ENCODE data around the gene JADE1. TPM values are rescaled to one million over a fixed set of nuclear protein-coding genes. Genes with fewer than 3 reads are reported as not detected.

The JADE1 gene
- total and polyA plus RNA-seq, 9 of the 15 experiments (the other 6 are each of a cell fraction or from before 2014, with no cell fraction given) = 8.3 to 37.9 (median 24.4) TPM

DNA sequence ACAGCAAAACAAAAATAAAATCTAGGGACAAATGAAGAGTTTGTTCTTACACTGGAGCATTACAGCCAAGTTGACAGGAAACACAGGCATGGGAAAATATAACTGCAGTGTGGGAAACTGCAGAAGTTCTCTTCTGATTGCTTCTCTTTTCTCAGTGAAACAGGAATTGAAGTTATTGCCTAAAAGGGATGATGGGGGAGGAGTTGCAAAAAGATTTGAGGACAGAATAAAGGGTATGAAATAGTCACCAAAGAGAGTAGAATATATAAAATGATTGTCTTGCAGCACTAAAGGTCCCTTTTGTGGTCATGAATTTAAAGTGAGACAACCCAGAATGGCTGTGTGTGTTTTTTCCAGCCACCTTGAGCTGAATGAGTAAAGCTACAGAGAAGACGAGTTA, 103.7 kb downstream of the JADE1 start:
- FAIRE-seq = no peak
- no peaks in the 10 kb centered on the region for H3K9me3 ChIP-seq (replicated peaks; ENCODE audit: control insufficient read depth, insufficient read depth, low read depth, low read length)
- no peaks in the 10 kb centered on the region for H3K9me1 ChIP-seq (ENCODE audit: control insufficient read depth, insufficient read depth, low read length)
- ATAC-seq = no peak
- no peak for DNase-seq (ENCODE audit: extremely low read depth in 1 of 4, low spot score in 3 of 4)
- in situ Hi-C loops (cut with MboI) (no loop called here), intact Hi-C loops (cut with micrococcal nuclease) (no loop called here)
- H3K27ac ChIP-seq (ENCODE audit: extremely low read depth, low read depth, low read length) = no peak overlapping the region
- no TSS peak for BruUV-seq (replicated peaks)
- TF ChIP-seq FOXJ3 (CRISPR knock-in tag; IDR thresholded peaks at IDR 0.05) = no peak
- no peak for TF ChIP-seq RB1 (IDR thresholded peaks at IDR 0.05; ENCODE audit: low read depth)
- TF ChIP-seq CBX3 (IDR thresholded peaks at IDR 0.05; ENCODE audit: borderline replicate concordance in 1 of 2, low read length in 2 of 2) = no peak
- TF ChIP-seq ZNF696 (CRISPR knock-in tag; conservative IDR thresholded peaks at IDR 0.05) = no peak
- TF ChIP-seq BMI1 (IDR thresholded peaks at IDR 0.05; ENCODE audit: low read length) = no peak
- TF ChIP-seq, protein P1, sequence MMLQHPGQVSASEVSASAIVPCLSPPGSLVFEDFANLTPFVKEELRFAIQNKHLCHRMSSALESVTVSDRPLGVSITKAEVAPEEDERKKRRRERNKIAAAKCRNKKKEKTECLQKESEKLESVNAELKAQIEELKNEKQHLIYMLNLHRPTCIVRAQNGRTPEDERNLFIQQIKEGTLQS (IDR thresholded peaks at IDR 0.05) = no peak
- TF ChIP-seq, protein P1 (CRISPR knock-in tag; conservative IDR thresholded peaks at IDR 0.05) = no peak
- TF ChIP-seq, protein P2, sequence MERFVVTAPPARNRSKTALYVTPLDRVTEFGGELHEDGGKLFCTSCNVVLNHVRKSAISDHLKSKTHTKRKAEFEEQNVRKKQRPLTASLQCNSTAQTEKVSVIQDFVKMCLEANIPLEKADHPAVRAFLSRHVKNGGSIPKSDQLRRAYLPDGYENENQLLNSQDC (CRISPR knock-in tag; IDR thresholded peaks at IDR 0.05) = no peak
- no peak for TF ChIP-seq PRPF4 (IDR thresholded peaks at IDR 0.05; ENCODE audit: insufficient read depth, low read depth, low read length, poor library complexity, severe bottlenecking)
- no peak for TF ChIP-seq ARID1B (IDR thresholded peaks at IDR 0.05)
- TF ChIP-seq NRF1 (conservative IDR thresholded peaks at IDR 0.05 in 1 of 2, IDR thresholded peaks at IDR 0.05 in 1 of 2) = no peak
- TF ChIP-seq, protein P3, sequence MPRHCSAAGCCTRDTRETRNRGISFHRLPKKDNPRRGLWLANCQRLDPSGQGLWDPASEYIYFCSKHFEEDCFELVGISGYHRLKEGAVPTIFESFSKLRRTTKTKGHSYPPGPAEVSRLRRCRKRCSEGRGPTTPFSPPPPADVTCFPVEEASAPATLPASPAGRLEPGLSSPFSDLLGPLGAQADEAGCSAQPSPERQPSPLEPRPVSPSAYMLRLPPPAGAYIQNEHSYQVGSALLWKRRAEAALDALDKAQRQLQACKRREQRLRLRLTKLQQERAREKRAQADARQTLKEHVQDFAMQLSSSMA (CRISPR knock-in tag; IDR thresholded peaks at IDR 0.05) = no peak
- 67% methylated on average over 1 of the region's 1 CpG for WGBS (ENCODE audit: insufficient coverage, low coverage, missing lambda C conversion rate)
- no peaks in the 10 kb centered on the region for H3K36me3 ChIP-seq (ENCODE audit: control insufficient read depth, insufficient read depth, low read length)
- ChIA-PET POLR2A (no interaction called here), CTCF (ENCODE audit: low intra/inter-chr PET ratio) (no interaction called here)
- H3K27me3 ChIP-seq (ENCODE audit: control insufficient read depth in 2 of 2, insufficient read depth in 2 of 2, low read length in 2 of 2) = no peaks in the 10 kb centered on the region
- no peaks in the 10 kb centered on the region for H3K4me1 ChIP-seq (replicated peaks in 1 of 2; ENCODE audit: control insufficient read depth in 2 of 2, insufficient read depth in 2 of 2, low read length in 2 of 2)
- H2AFZ ChIP-seq (ENCODE audit: low read depth, low read length) = no peak overlapping the region
- H3K9ac ChIP-seq (ENCODE audit: insufficient read depth in 1 of 2, low read depth in 2 of 2, low read length in 2 of 2) = no peak overlapping the region
- no peak overlapping the region for H3K4me2 ChIP-seq (ENCODE audit: insufficient read depth, low read length)
- H3K79me2 ChIP-seq (ENCODE audit: control insufficient read depth, insufficient read depth, low read length) = no peaks in the 10 kb centered on the region
- no peaks in the 10 kb centered on the region for H4K20me1 ChIP-seq (replicated peaks; ENCODE audit: control insufficient read depth, insufficient read depth, low read length)
- no peak overlapping the region for H3K4me3 ChIP-seq

Measured in K562 (cell line).